Psoas muscle (tissue), 8 donors: Measurements from ENCODE around the gene DMXL2. TPM values are rescaled to one million over a fixed set of nuclear protein-coding genes. Genes with fewer than 3 reads are reported as not detected.

Experiments
- ATAC-seq, 4 donors: fragments of 200-7000 bp; cut with Tn5 transposase; one replicate each; pipeline ENCODE4 v1.9.1; 2020; ENCODE audit warnings: moderate library complexity in 3 of 4, mild to moderate bottlenecking in 2 of 4
- DNase-seq, 2 donors: peaks; one replicate each; pipeline ENCODE4 v3.0.0-alpha.2; 2020
- H3K27ac ChIP-seq: fragments of 200-600 bp; one replicate; pipeline ENCODE4 v1.8.0; 2022
- H3K27me3 ChIP-seq, 3 donors: fragments of 200-600 bp in 1 of 3; one replicate each; pipeline versions ENCODE4 v1.6.1 to v1.8.0; 2013 to 2022; ENCODE audit warnings: low read length in 2 of 3, mild to moderate bottlenecking in 2 of 3, moderate library complexity in 1 of 3; ENCODE audit not compliant: insufficient read depth in 3 of 3
- H3K36me3 ChIP-seq, 2 donors: fragments of 200-600 bp in 1 of 2; one replicate each; pipeline versions ENCODE4 v1.6.1 to v1.8.0; 2013 to 2022; ENCODE audit warnings: low read depth in 1 of 2, mild to moderate bottlenecking in 1 of 2, moderate library complexity in 1 of 2; ENCODE audit not compliant: insufficient read depth in 1 of 2
- H3K4me1 ChIP-seq: fragments of 200-600 bp; one replicate; pipeline ENCODE4 v1.8.0; 2022
- H3K4me3 ChIP-seq: fragments of 200-600 bp; one replicate; pipeline ENCODE4 v1.8.0; 2022; ENCODE audit warnings: mild to moderate bottlenecking
- H3K9me3 ChIP-seq: fragments of 200-600 bp; one replicate; pipeline ENCODE4 v1.8.0; 2022
- CTCF ChIP-seq: fragments of 200-600 bp; IDR thresholded peaks from one replicate; pipeline ENCODE4 v1.8.0; 2022; ENCODE audit warnings: antibody characterized with exemption
- WGBS, 3 donors: extraction: QIAGEN DNeasy Blood & Tissue Kit; methylation state at CpG; one replicate each; pipeline versions ENCODE4 v1.1.6 to v1.1.7; 2013; 5-methylcytosine and 5-hydroxymethylcytosine counted together
- intact Hi-C, 2 donors: fragments of 100-400 bp; cut with DNase I; formaldehyde crosslinking; loops; one replicate each; pipeline versions ENCODE4 v1.11.0 to v1.14.2; 2022
- polyA plus RNA-seq, 3 donors: library from polyadenylated mRNA; stranded (reverse); fragments of 200-250 nt; gene quantifications; one replicate each; pipeline ENCODE4 v1.2.3, GENCODE V29; 2013
- total RNA-seq, 4 donors: library from RNA; stranded (reverse); fragmentation: NEBNext Ultra II Directional in 2 of 4; extraction: Animal tissue kit (Norgen Biotek cat#: 25700) in 2 of 4; gene quantifications; one replicate each; pipeline versions ENCODE4 v1.2.1 to v1.2.4, GENCODE V29; 2021 to 2023
- donor health status: healthy with polysubstance abuse.
- donor health status: DM: no; HTN: no; CAD: no; lungs with moderate emphysema.
- donor health status: Bipolar disorder and iron deficiency.
- donor health status: healthy.
- donor health status: DM: yes; HTN: yes; CAD: no.
- donor health status: DM: no; HTN: no; CAD: no.
- donor health status: DM: no; HTN: no; CAD: no.
- donor health status: DM: yes; HTN: yes; CAD: no.

Gene DMXL2
- total and polyA plus RNA-seq, 7 donors: 1.9 to 8.0 (median 3.1) TPM

GRCh38 chr15:51475736-51476135 is 146.8 kb downstream of the DMXL2 start:
- no peaks in the 10 kb centered on the region for H3K27me3 ChIP-seq
- no peaks in the 10 kb centered on the region for H3K4me1 ChIP-seq
- intact Hi-C loops: no loop called here
- H3K27ac ChIP-seq: no peak overlapping the region
- H3K4me3 ChIP-seq: no peak overlapping the region
- no peak for ATAC-seq
- DNase-seq: no peak
- TF ChIP-seq CTCF: no peak
- H3K9me3 ChIP-seq: no peaks in the 10 kb centered on the region
- H3K36me3 ChIP-seq: peaks cover 0 to 10% of the 10 kb centered on the region in 2 donors

- no peaks in the 10 kb centered on the region for H3K27me3 ChIP-seq
- no peak overlapping the region for H3K4me3 ChIP-seq
- 94 to 97% (median 97%) methylated on average over 5 of the region's 5 CpGs for WGBS, 3 donors
- intact Hi-C loops: no loop called here
- no peak for TF ChIP-seq CTCF
- H3K4me1 ChIP-seq: no peaks in the 10 kb centered on the region
- no peaks in the 10 kb centered on the region for H3K9me3 ChIP-seq
- DNase-seq (no peak), ATAC-seq (no peak)
- H3K36me3 ChIP-seq: peaks cover 0 to 18% of the 10 kb centered on the region in 2 donors
- no peak overlapping the region for H3K27ac ChIP-seq
Observed at GRCh38 chr15:51470512-51470911, 152.1 kb downstream of the DMXL2 start.

- Histone ChIP-seq H3K4me1 (no peaks in the 10 kb centered on the region), H3K9me3 (no peaks in the 10 kb centered on the region), H3K27ac (no peak overlapping the region), H3K36me3 (peaks cover 0 to 36% of the 10 kb centered on the region in 2 donors), H3K4me3 (no peak overlapping the region), H3K27me3 (no peaks in the 10 kb centered on the region)
- no peak for DNase-seq
- intact Hi-C loops: no loop called here
- no peak for TF ChIP-seq CTCF
- no peak for ATAC-seq
- WGBS, 3 donors: 93 to 100% (median 95%) methylated on average over 1 of the region's 1 CpG
Observed at GRCh38 chr15:51460796-51461195, 161.8 kb downstream of the DMXL2 start.

GRCh38 chr15:51450001-51450400 is 172.6 kb downstream of the DMXL2 start:
- ATAC-seq: no peak
- intact Hi-C loops: no loop called here
- peaks cover 0 to 22% of the 10 kb centered on the region in 2 donors for H3K36me3 ChIP-seq
- H3K4me3 ChIP-seq: no peak overlapping the region
- WGBS, 3 donors: 85 to 89% (median 88%) methylated on average over 6 of the region's 6 CpGs
- H3K4me1 ChIP-seq: no peaks in the 10 kb centered on the region
- no peaks in the 10 kb centered on the region for H3K27me3 ChIP-seq
- no peak for TF ChIP-seq CTCF
- DNase-seq: no peak
- H3K27ac ChIP-seq: no peak overlapping the region
- H3K9me3 ChIP-seq: no peaks in the 10 kb centered on the region

GRCh38 chr15:51448622-51449399 is 173.8 kb downstream of the DMXL2 start:
- DNase-seq (no peak), ATAC-seq (no peak)
- intact Hi-C loops: no loop called here
- Histone ChIP-seq H3K9me3 (no peaks in the 10 kb centered on the region), H3K27ac (no peak overlapping the region), H3K27me3 (no peaks in the 10 kb centered on the region), H3K4me1 (no peaks in the 10 kb centered on the region), H3K36me3 (peaks cover 0 to 22% of the 10 kb centered on the region in 2 donors), H3K4me3 (no peak overlapping the region)
- TF ChIP-seq CTCF: no peak
- WGBS, 3 donors: 87 to 90% (median 90%) methylated on average over 7 of the region's 7 CpGs
